ENCODE data around the gene CCDC32. TPM values are rescaled to one million over a fixed set of nuclear protein-coding genes. Genes with fewer than 3 reads are reported as not detected.
"Not testable (repeated sequence)": the region's sequence is repeated elsewhere in the genome, so short reads cannot be mapped to it uniquely, and the experiment has no call there.

Gene CCDC32
- total and polyA plus RNA-seq, 2 donors (not counting 1 experiment from before 2014, with no cell fraction given), result 14.5 to 20.7 TPM

DNA sequence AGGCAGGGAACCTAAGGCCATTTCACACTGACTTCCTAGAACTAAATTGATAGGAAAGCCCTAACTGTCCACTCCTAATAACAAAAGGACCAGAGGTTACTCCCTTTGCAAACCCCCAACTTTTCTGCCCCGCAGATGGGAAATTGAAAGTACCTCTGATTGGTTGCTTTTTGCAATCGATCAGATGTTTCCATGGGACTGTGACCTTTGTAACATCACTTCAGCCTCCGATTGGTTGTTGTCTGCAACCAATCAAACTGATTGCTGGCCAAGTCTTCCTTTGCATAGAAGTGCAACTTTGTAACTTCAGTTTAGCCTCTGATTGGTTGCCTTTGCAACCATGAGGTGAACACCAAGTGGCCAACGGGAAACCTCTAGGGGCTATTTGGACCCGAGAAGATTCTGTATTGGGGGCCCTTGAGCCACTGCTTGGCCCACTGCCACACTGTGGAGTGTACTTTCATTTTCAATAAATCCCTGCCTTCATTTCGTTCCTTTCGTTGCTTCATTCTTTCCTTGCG is 17.9 kb upstream of the CCDC32 start:
- H3K4me2 ChIP-seq (ENCODE audit: extremely low read depth, insufficient read depth, low read length), result peak overlapping the region; percentile 88
- H3K27ac ChIP-seq (ENCODE audit: insufficient read depth, low read length), result no peak overlapping the region
- TF ChIP-seq EZH2 (IDR thresholded peaks at IDR 0.05; ENCODE audit: low read length, missing control alignments), result no peak
- TF ChIP-seq, protein P1, sequence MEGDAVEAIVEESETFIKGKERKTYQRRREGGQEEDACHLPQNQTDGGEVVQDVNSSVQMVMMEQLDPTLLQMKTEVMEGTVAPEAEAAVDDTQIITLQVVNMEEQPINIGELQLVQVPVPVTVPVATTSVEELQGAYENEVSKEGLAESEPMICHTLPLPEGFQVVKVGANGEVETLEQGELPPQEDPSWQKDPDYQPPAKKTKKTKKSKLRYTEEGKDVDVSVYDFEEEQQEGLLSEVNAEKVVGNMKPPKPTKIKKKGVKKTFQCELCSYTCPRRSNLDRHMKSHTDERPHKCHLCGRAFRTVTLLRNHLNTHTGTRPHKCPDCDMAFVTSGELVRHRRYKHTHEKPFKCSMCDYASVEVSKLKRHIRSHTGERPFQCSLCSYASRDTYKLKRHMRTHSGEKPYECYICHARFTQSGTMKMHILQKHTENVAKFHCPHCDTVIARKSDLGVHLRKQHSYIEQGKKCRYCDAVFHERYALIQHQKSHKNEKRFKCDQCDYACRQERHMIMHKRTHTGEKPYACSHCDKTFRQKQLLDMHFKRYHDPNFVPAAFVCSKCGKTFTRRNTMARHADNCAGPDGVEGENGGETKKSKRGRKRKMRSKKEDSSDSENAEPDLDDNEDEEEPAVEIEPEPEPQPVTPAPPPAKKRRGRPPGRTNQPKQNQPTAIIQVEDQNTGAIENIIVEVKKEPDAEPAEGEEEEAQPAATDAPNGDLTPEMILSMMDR (conservative IDR thresholded peaks at IDR 0.05 in 1 of 2, IDR thresholded peaks at IDR 0.05 in 1 of 2; ENCODE audit: low read depth in 1 of 2, low read length in 2 of 2), result no peak
- H3K36me3 ChIP-seq (ENCODE audit: control insufficient read depth, insufficient read depth, low read length), result no peaks in the 10 kb centered on the region
- no peaks in the 10 kb centered on the region for H3K9me3 ChIP-seq (ENCODE audit: control insufficient read depth, insufficient read depth, low read depth, low read length)
- no peak overlapping the region for H3K9ac ChIP-seq (ENCODE audit: insufficient read depth, low read length)
- no peaks in the 10 kb centered on the region for H3K4me1 ChIP-seq (ENCODE audit: control insufficient read depth, extremely low read depth, insufficient read depth, low read length)
- H4K20me1 ChIP-seq (ENCODE audit: control insufficient read depth, extremely low read depth, insufficient read depth, low read length), result no peaks in the 10 kb centered on the region
- H3K79me2 ChIP-seq (ENCODE audit: control insufficient read depth, insufficient read depth, low read length), result no peaks in the 10 kb centered on the region
- peak overlapping the region; percentile 52 for H2AFZ ChIP-seq (ENCODE audit: low read length)
- peak; percentile 11 to 51 for DNase-seq (ENCODE audit: low read depth in 2 of 2)
- no peaks in the 10 kb centered on the region for H3K27me3 ChIP-seq (ENCODE audit: control insufficient read depth, insufficient read depth, low read length)
- H3K4me3 ChIP-seq (replicated peaks in 1 of 4; ENCODE audit: control extremely low read depth in 1 of 4, insufficient read depth in 1 of 4, low read depth in 3 of 4, low read length in 4 of 4), result peak overlapping the region; percentile 28 to 52 (median 34)

DNA sequence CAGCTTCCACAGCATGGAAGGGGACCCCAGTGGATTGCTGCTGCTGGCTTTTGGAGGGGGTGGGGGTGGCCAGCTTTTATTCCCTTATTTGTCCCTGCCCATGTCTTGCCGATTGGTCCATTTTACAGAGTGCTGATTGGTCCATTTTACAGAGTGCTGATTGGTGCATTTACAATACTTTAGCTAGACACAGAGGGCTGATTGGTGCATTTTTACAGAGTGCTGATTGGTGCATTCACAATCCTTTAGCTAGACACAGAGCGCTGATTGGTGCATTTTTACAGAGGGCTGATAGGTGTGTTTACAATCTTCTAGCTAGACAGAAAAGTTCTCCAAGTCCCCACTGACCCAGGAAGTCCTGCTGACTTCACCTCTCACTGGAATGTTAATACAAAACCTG is 17.0 kb upstream of the CCDC32 start:
- not testable (repeated sequence) for H3K4me1 ChIP-seq (ENCODE audit: control insufficient read depth, extremely low read depth, insufficient read depth, low read length); H3K4me3 ChIP-seq (replicated peaks in 1 of 4; ENCODE audit: control extremely low read depth in 1 of 4, insufficient read depth in 1 of 4, low read depth in 3 of 4, low read length in 4 of 4); H3K4me2 ChIP-seq (ENCODE audit: extremely low read depth, insufficient read depth, low read length); H3K36me3 ChIP-seq (ENCODE audit: control insufficient read depth, insufficient read depth, low read length); H3K79me2 ChIP-seq (ENCODE audit: control insufficient read depth, insufficient read depth, low read length); H3K9me3 ChIP-seq (ENCODE audit: control insufficient read depth, insufficient read depth, low read depth, low read length); DNase-seq (ENCODE audit: low read depth in 2 of 2); H2AFZ ChIP-seq (ENCODE audit: low read length); H3K9ac ChIP-seq (ENCODE audit: insufficient read depth, low read length); H4K20me1 ChIP-seq (ENCODE audit: control insufficient read depth, extremely low read depth, insufficient read depth, low read length); H3K27ac ChIP-seq (ENCODE audit: insufficient read depth, low read length); H3K27me3 ChIP-seq (ENCODE audit: control insufficient read depth, insufficient read depth, low read length)

DNA sequence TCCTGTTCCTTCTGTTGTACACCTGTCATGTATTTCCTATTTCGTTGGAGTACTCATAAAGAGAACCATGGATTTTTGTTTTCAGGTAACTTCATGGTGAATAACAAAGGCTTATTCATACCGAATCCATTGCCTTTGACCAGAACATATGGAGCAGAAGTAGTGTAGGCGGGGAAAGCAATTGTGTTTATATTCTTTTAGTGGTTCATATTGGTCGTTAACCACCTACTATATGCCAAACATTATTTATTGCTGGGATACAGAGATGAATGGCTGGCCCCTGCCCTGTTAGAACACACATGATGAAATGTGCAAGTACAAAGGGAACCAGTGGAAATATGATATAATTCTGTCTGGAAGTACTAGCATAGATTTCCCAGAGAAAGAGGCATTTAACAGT is 14.1 kb upstream of the CCDC32 start:
- Histone ChIP-seq H3K4me2 (ENCODE audit: extremely low read depth, insufficient read depth, low read length) (no peak overlapping the region), H3K4me3 (replicated peaks in 1 of 4; ENCODE audit: control extremely low read depth in 1 of 4, insufficient read depth in 1 of 4, low read depth in 3 of 4, low read length in 4 of 4) (no peak overlapping the region), H3K27ac (ENCODE audit: insufficient read depth, low read length) (no peak overlapping the region), H4K20me1 (ENCODE audit: control insufficient read depth, extremely low read depth, insufficient read depth, low read length) (no peaks in the 10 kb centered on the region), H3K79me2 (ENCODE audit: control insufficient read depth, insufficient read depth, low read length) (no peaks in the 10 kb centered on the region), H2AFZ (ENCODE audit: low read length) (no peak overlapping the region), H3K9ac (ENCODE audit: insufficient read depth, low read length) (no peak overlapping the region), H3K9me3 (ENCODE audit: control insufficient read depth, insufficient read depth, low read depth, low read length) (no peaks in the 10 kb centered on the region), H3K4me1 (ENCODE audit: control insufficient read depth, extremely low read depth, insufficient read depth, low read length) (no peaks in the 10 kb centered on the region), H3K27me3 (ENCODE audit: control insufficient read depth, insufficient read depth, low read length) (no peaks in the 10 kb centered on the region), H3K36me3 (ENCODE audit: control insufficient read depth, insufficient read depth, low read length) (peaks cover 1% of the 10 kb centered on the region)
- TF ChIP-seq, protein P1 (conservative IDR thresholded peaks at IDR 0.05 in 1 of 2, IDR thresholded peaks at IDR 0.05 in 1 of 2; ENCODE audit: low read depth in 1 of 2, low read length in 2 of 2), result no peak
- TF ChIP-seq EZH2 (IDR thresholded peaks at IDR 0.05; ENCODE audit: low read length, missing control alignments), result no peak
- DNase-seq (ENCODE audit: low read depth in 2 of 2), result no peak

DNA sequence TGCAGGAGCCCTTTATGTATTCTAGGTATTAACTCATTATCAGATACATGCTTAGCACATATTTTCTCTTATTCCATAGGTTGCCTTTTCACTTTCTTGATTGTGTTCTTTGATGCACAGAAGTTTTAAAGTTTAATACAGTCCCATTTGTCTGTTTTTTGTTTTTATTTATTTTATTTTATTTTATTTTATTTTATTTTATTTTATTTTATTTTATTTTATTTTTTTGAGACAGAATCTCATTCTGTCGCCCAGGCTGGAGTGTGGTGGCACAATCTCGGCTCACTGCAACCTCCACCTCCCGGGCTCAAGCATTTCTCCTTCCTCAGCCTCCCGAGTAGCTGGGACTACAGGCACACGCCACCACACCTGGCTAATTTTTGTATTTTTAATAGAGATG is 12.1 kb upstream of the CCDC32 start:
- not testable (repeated sequence) for H3K36me3 ChIP-seq (ENCODE audit: control insufficient read depth, insufficient read depth, low read length); H3K9ac ChIP-seq (ENCODE audit: insufficient read depth, low read length); H2AFZ ChIP-seq (ENCODE audit: low read length); H3K27ac ChIP-seq (ENCODE audit: insufficient read depth, low read length); H3K4me1 ChIP-seq (ENCODE audit: control insufficient read depth, extremely low read depth, insufficient read depth, low read length); H3K27me3 ChIP-seq (ENCODE audit: control insufficient read depth, insufficient read depth, low read length); H4K20me1 ChIP-seq (ENCODE audit: control insufficient read depth, extremely low read depth, insufficient read depth, low read length); H3K4me2 ChIP-seq (ENCODE audit: extremely low read depth, insufficient read depth, low read length); DNase-seq (ENCODE audit: low read depth in 2 of 2); H3K4me3 ChIP-seq (replicated peaks in 1 of 4; ENCODE audit: control extremely low read depth in 1 of 4, insufficient read depth in 1 of 4, low read depth in 3 of 4, low read length in 4 of 4); H3K9me3 ChIP-seq (ENCODE audit: control insufficient read depth, insufficient read depth, low read depth, low read length); H3K79me2 ChIP-seq (ENCODE audit: control insufficient read depth, insufficient read depth, low read length)
